ENCODE data around the gene ARHGAP6.

GRCh38 chrX:11537141-11537540, 128.6 kb downstream of the ARHGAP6 start:
- TF ChIP-seq EZH2 (conservative IDR thresholded peaks at IDR 0.05; ENCODE audit: low read depth, low read length): no peak
- no peak for TF ChIP-seq ARNT (IDR thresholded peaks at IDR 0.05)
- no peak for TF ChIP-seq CTCF (CRISPR knock-in tag; IDR thresholded peaks at IDR 0.05)
- no peak for TF ChIP-seq TEF (CRISPR knock-in tag; IDR thresholded peaks at IDR 0.05)
- no peak for TF ChIP-seq IRF9 (CRISPR knock-in tag; IDR thresholded peaks at IDR 0.05; ENCODE audit: borderline replicate concordance)
- TF ChIP-seq RBM22 (optimal IDR thresholded peaks at IDR 0.05; ENCODE audit: low read length): no peak

Data from HepG2 (cell line).